ENCODE measurements around the gene MRPS7. TPM values are rescaled to one million over a fixed set of nuclear protein-coding genes. Genes with fewer than 3 reads are reported as not detected.

Gene MRPS7
- total RNA-seq, 3 donors from 2014 or later = 46.4 to 64.8 (median 59.5) TPM

GRCh38 chr17:75237100-75238014, 24.3 kb upstream of the MRPS7 start:
- no peak for TF ChIP-seq CTCF (IDR thresholded peaks at IDR 0.05)
- Histone ChIP-seq H3K4me1 (ENCODE audit: low read depth) (no peaks in the 10 kb centered on the region), H3K4me3 (no peak overlapping the region), H3K9me3 (no peaks in the 10 kb centered on the region), H3K36me3 (ENCODE audit: low read depth) (peaks cover 7% of the 10 kb centered on the region)
- DNase-seq = no peak
- intact Hi-C loops (cut with DNase I, micrococcal nuclease) = no loop called here
- ATAC-seq = no peak

GRCh38 chr17:75238020-75238580, 23.6 kb upstream of the MRPS7 start:
- intact Hi-C loops (cut with DNase I, micrococcal nuclease) = no loop called here
- DNase-seq (no peak), ATAC-seq (no peak)
- TF ChIP-seq CTCF (IDR thresholded peaks at IDR 0.05) = no peak
- no peak overlapping the region for H3K4me3 ChIP-seq
- peaks cover 7% of the 10 kb centered on the region for H3K36me3 ChIP-seq (ENCODE audit: low read depth)
- no peaks in the 10 kb centered on the region for H3K9me3 ChIP-seq
- no peaks in the 10 kb centered on the region for H3K4me1 ChIP-seq (ENCODE audit: low read depth)

- no peak overlapping the region for H3K4me3 ChIP-seq
- ATAC-seq (peak; percentile 77), DNase-seq (peak in 2 of 3 donors; percentile 52 to 59)
- H3K36me3 ChIP-seq (ENCODE audit: low read depth) = peaks cover 7% of the 10 kb centered on the region
- no peaks in the 10 kb centered on the region for H3K9me3 ChIP-seq
- intact Hi-C loops (cut with DNase I, micrococcal nuclease) = no loop called here
- H3K4me1 ChIP-seq (ENCODE audit: low read depth) = no peaks in the 10 kb centered on the region
- TF ChIP-seq CTCF (IDR thresholded peaks at IDR 0.05) = peak; percentile 82
Observed at GRCh38 chr17:75238684-75239191, 22.9 kb upstream of the MRPS7 start.

- Histone ChIP-seq H3K36me3 (ENCODE audit: low read depth) (peaks cover 7% of the 10 kb centered on the region), H3K4me1 (ENCODE audit: low read depth) (no peaks in the 10 kb centered on the region), H3K9me3 (no peaks in the 10 kb centered on the region), H3K4me3 (no peak overlapping the region)
- ATAC-seq = no peak
- intact Hi-C loops (cut with DNase I, micrococcal nuclease) = no loop called here
- DNase-seq = no peak
- no peak for TF ChIP-seq CTCF (IDR thresholded peaks at IDR 0.05)
Observed at GRCh38 chr17:75239214-75239613, 22.5 kb upstream of the MRPS7 start.

GRCh38 chr17:75239778-75240393, 21.8 kb upstream of the MRPS7 start:
- ATAC-seq (no peak), DNase-seq (no peak)
- intact Hi-C loops (cut with DNase I, micrococcal nuclease) = no loop called here
- Histone ChIP-seq H3K4me1 (ENCODE audit: low read depth) (no peaks in the 10 kb centered on the region), H3K4me3 (no peak overlapping the region), H3K9me3 (no peaks in the 10 kb centered on the region), H3K36me3 (ENCODE audit: low read depth) (peaks cover 7% of the 10 kb centered on the region)
- TF ChIP-seq CTCF (IDR thresholded peaks at IDR 0.05) = no peak
